SU-DHL-6 (cell line): ENCODE measurements around the gene CACNB4.

ENCODE experiments used
- H2AFZ ChIP-seq: fragments of 200-600 bp; sonication (generic); 2 replicates; pipeline ENCODE4 v1.6.1; 2014; ENCODE audit warnings: low read depth, mild to moderate bottlenecking, moderate library complexity, mixed read lengths, antibody characterized with exemption, low read length; ENCODE audit not compliant: severe bottlenecking
- H3F3A ChIP-seq: fragments of 200-600 bp; shearing (Covaris generic); 2 replicates; pipeline ENCODE4 v1.6.0; 2016; ENCODE audit warnings: antibody characterized with exemption, mild to moderate bottlenecking; ENCODE audit not compliant: insufficient read depth
- H3K27ac ChIP-seq: fragments of 200-600 bp; sonication (generic); 2 replicates; pipeline ENCODE4 v1.5.1; 2016; ENCODE audit warnings: low read depth, mild to moderate bottlenecking, low read length, moderate library complexity, mixed read lengths
- H3K27me3 ChIP-seq: fragments of 200-600 bp; sonication (generic), shearing (Covaris generic); 2 replicates; pipeline ENCODE4 v1.6.0; 2014; ENCODE audit warnings: mild to moderate bottlenecking, low read length
- H3K36me3 ChIP-seq: fragments of 200-600 bp; sonication (generic); 2 replicates; pipeline ENCODE4 v1.6.1; 2014; ENCODE audit warnings: mild to moderate bottlenecking, low read length, mixed read lengths
- H3K4me2 ChIP-seq: fragments of 300-600, 200-600 bp; shearing (Covaris generic), sonication (generic); 2 replicates; pipeline ENCODE4 v1.6.0; 2014; ENCODE audit warnings: low read length, low read depth, mild to moderate bottlenecking; ENCODE audit not compliant: poor library complexity, severe bottlenecking
- H3K4me3 ChIP-seq: fragments of 200-600 bp; sonication (generic); 2 replicates; pipeline ENCODE4 v1.5.1; 2014; ENCODE audit warnings: antibody characterized with exemption, low read length, mild to moderate bottlenecking, mixed read lengths; ENCODE audit not compliant: insufficient read depth, poor library complexity, severe bottlenecking
- H3K79me2 ChIP-seq: fragments of 200-600 bp; sonication (generic); 2 replicates; pipeline ENCODE4 v1.6.1; 2014; ENCODE audit warnings: mild to moderate bottlenecking, low read length, moderate library complexity; ENCODE audit not compliant: insufficient read depth
- H3K9ac ChIP-seq: fragments of 200-600 bp; sonication (generic); 2 replicates; pipeline ENCODE4 v1.7.0; 2014; ENCODE audit warnings: mild to moderate bottlenecking, low read length
- H3K9me2 ChIP-seq: fragments of 200-600 bp; sonication (generic); replicated peaks from 2 replicates; pipeline ENCODE4 v1.6.1; 2014; ENCODE audit warnings: low read length; ENCODE audit not compliant: insufficient read depth
- H3K9me3 ChIP-seq: fragments of 200-600 bp; sonication (generic); 2 replicates; pipeline ENCODE4 v1.6.1; 2014; ENCODE audit warnings: low read length, mixed read lengths; ENCODE audit not compliant: insufficient read depth
- H4K20me1 ChIP-seq: fragments of 200-600 bp; sonication (generic); 2 replicates; pipeline ENCODE4 v1.6.1; 2014; ENCODE audit warnings: low read depth, mild to moderate bottlenecking, antibody characterized with exemption, low read length, moderate library complexity, mixed read lengths
- EZH2phosphoT487 ChIP-seq: fragments of 200-600 bp; sonication (generic), shearing (Covaris generic); conservative IDR thresholded peaks from 2 replicates; pipeline ENCODE4 v1.6.1; 2018; ENCODE audit warnings: mild to moderate bottlenecking, antibody characterized with exemption, low read length, moderate library complexity, mixed read lengths
- TF ChIP-seq, protein P1 (sequence below): fragments of 200-600 bp; sonication (generic); IDR thresholded peaks from one replicate; pipeline ENCODE4 v1.5.1; 2017; ENCODE audit warnings: antibody characterized with exemption, mild to moderate bottlenecking, low read length, moderate library complexity; ENCODE audit not compliant: insufficient read depth, poor library complexity, severe bottlenecking

CACNB4 gene

DNA sequence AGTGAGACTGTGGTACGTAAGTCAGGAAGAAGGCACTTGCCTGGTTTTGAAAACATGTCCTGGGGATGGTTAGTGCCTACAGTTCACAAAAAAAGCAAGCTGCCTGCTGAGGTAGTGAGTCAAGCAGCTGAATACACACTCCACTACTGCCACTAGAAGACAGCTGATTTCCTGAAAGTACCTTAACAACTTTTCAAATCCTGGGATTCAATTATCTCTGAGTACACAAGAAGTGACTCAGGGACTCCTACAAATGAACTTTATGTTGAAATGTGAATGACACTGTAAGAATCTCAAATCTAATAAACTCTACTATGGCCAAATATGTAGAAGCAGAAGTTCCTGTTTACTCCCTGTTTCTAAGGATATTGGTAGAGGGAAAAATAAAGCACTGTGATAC, 212.6 kb downstream of the CACNB4 start:
- no peak overlapping the region for H3K9ac ChIP-seq
- no peak overlapping the region for H3K27ac ChIP-seq
- no peaks in the 10 kb centered on the region for H3K36me3 ChIP-seq
- no peak overlapping the region for H2AFZ ChIP-seq
- H3K4me3 ChIP-seq = no peak overlapping the region
- no peaks in the 10 kb centered on the region for H3K9me2 ChIP-seq
- no peaks in the 10 kb centered on the region for H4K20me1 ChIP-seq
- no peak for TF ChIP-seq EZH2phosphoT487
- TF ChIP-seq, protein P1, sequence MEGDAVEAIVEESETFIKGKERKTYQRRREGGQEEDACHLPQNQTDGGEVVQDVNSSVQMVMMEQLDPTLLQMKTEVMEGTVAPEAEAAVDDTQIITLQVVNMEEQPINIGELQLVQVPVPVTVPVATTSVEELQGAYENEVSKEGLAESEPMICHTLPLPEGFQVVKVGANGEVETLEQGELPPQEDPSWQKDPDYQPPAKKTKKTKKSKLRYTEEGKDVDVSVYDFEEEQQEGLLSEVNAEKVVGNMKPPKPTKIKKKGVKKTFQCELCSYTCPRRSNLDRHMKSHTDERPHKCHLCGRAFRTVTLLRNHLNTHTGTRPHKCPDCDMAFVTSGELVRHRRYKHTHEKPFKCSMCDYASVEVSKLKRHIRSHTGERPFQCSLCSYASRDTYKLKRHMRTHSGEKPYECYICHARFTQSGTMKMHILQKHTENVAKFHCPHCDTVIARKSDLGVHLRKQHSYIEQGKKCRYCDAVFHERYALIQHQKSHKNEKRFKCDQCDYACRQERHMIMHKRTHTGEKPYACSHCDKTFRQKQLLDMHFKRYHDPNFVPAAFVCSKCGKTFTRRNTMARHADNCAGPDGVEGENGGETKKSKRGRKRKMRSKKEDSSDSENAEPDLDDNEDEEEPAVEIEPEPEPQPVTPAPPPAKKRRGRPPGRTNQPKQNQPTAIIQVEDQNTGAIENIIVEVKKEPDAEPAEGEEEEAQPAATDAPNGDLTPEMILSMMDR = no peak
- H3K27me3 ChIP-seq = no peaks in the 10 kb centered on the region
- H3F3A ChIP-seq = no peaks in the 10 kb centered on the region
- H3K79me2 ChIP-seq = no peaks in the 10 kb centered on the region
- H3K4me2 ChIP-seq = no peak overlapping the region
- H3K9me3 ChIP-seq = no peaks in the 10 kb centered on the region

DNA sequence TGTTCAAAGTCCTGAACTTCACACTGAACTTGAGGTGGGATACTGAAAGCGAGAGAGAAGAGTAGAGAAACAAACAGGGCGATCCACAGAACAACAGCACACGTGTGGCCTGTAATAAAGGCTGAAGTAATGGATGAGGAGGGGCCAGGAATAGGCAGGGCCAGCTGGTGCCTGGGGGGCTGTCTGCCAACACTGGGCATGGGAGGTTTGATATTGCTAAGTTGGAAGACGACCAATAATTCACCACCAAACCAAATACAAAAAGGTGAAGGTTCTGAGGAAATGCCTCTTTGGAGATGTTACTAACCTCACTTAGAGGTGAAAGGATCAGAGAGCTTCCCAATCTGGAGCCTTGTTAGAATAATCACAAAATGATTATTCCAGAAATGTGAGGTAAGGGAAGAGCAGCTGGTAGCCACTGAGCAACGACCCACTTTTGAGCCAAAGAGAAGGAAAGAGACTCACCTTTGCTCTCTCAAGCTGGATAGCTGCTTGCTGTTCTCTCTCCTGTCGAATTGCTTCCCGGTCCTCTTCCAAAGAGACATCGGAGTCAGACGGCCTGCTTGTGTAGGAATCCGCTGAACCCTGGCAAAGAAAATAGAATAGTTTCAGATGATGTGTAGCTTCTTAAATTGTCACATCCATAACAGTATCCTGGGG, 215.9 kb downstream of the CACNB4 start:
- Histone ChIP-seq H4K20me1 (no peaks in the 10 kb centered on the region), H3K27me3 (no peaks in the 10 kb centered on the region), H3K9me3 (no peaks in the 10 kb centered on the region), H3F3A (no peaks in the 10 kb centered on the region), H3K9ac (no peak overlapping the region), H2AFZ (no peak overlapping the region), H3K36me3 (no peaks in the 10 kb centered on the region), H3K27ac (no peak overlapping the region), H3K9me2 (no peaks in the 10 kb centered on the region), H3K4me2 (no peak overlapping the region), H3K4me3 (no peak overlapping the region), H3K79me2 (no peaks in the 10 kb centered on the region)
- no peak for TF ChIP-seq EZH2phosphoT487
- TF ChIP-seq, protein P1 = no peak

GRCh38 chr2:151881342-151881741, 217.5 kb downstream of the CACNB4 start:
- no peak overlapping the region for H2AFZ ChIP-seq
- H3K9me2 ChIP-seq = no peaks in the 10 kb centered on the region
- no peaks in the 10 kb centered on the region for H3F3A ChIP-seq
- TF ChIP-seq, protein P1 = no peak
- TF ChIP-seq EZH2phosphoT487 = no peak
- H4K20me1 ChIP-seq = no peaks in the 10 kb centered on the region
- H3K36me3 ChIP-seq = no peaks in the 10 kb centered on the region
- no peak overlapping the region for H3K27ac ChIP-seq
- no peak overlapping the region for H3K4me3 ChIP-seq
- no peaks in the 10 kb centered on the region for H3K27me3 ChIP-seq
- no peaks in the 10 kb centered on the region for H3K9me3 ChIP-seq
- H3K4me2 ChIP-seq = no peak overlapping the region
- H3K9ac ChIP-seq = no peak overlapping the region
- no peaks in the 10 kb centered on the region for H3K79me2 ChIP-seq
